Activated CD4-positive, alpha-beta T cell treated with anti-CD3 and anti-CD28 coated beads, Interleukin-2, Interleukin-4, amounts not matched to agents 100 ng/mL and 50 ng/mL, durations not matched to agents 16 hours and 8 hours (primary cell): ENCODE data around the gene ERVH48-1.
"Not testable (repeated sequence)": the region's sequence is repeated elsewhere in the genome, so short reads cannot be mapped to it uniquely, and the experiment has no call there.

Experiments
- DNase-seq: peaks from one replicate; pipeline ENCODE4 v3.0.0-alpha.2; 2020; ENCODE audit warnings: low spot score

Gene ERVH48-1

DNA sequence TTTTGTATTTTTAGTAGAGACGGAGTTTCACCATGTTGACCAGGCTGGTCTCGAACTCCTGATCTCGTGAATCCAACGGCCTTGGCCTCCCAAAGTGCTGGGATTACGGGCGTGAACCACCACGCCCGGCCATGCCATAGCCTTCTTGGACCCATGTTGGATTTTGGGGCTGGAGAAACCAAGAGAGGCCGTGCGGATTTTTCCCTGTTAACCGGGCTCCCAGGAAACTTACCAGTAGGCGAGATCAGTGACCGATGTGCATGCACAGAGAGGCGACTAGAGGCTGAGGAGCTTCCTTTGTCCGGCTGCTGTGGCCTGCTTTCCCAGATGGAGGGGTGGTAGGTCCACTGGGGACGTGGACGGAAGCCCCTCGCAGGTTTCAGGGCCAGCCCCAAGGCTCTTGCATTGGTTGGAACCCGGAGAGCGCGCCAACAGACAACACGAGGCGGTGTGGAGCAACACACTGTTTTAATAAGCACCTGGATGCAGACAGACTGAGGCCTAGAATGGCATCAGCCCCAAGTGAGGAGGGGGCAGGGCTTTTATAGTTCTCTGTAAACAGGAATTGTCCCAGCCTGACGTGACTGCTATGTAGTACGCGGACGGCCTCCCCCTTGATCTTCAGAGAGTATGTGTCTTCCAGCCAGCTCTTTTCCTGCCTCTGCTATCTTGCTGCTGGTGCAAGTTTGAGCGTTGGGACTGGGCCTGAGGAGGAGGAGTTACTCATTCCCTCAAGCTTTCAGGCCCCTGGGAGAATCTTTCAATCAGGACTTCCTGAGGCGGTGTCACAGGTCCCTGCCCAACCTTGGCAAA, at the start of gene ERVH48-1:
Gene ERVH48-1, minus strand, starts transcription at position 517 of the 813 bp plus-strand sequence. CDS start 6,624 bp downstream, outside the sequence.
- no peak for DNase-seq

DNA sequence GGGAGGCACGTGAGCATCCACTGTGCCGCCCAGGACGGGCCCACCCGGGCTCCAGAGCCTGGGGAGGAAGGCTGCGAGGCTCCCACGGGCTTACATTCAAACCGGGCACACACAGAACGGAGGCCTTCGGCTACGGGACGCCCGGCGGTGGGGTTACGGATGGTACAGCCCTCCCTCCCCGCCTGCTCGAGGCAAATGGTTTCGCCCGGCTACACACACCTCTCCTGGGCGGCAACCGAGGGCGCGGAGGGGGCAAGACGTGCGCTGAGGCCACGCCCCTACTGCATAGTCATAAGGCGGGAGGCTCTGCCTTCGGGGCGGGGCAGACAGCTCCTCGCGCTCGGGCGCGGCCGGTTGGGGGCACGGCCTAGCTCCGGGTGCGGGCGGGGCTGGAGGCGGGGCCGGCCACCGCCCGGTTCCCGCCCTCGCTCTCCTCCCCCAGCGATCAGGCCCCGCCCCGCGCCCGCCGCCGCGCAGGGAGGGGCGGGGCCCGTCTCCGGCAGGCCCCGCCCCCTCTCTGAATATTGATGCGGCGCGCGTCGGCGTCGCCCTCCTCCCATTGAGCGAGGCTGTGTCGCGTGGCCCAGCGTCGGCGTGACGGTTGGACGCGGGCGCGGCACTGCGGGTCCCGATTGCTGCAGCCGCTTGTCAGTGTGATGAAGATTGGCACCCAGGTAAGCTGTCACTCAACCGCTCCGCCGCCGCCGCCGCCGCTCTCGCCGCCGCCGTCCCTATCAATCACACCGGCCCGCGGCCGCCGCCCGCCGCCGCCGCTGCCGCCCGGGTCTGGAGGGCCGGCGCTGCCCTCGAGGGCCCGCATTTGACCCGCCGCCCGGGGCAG, 48.8 kb upstream of the ERVH48-1 start, which contains the start of gene PKNOX1:
Gene PKNOX1, plus strand, starts transcription at position 572 of the 841 bp plus-strand sequence. CDS start 29,820 bp downstream, outside the sequence.
- peak; percentile 99 for DNase-seq

DNA sequence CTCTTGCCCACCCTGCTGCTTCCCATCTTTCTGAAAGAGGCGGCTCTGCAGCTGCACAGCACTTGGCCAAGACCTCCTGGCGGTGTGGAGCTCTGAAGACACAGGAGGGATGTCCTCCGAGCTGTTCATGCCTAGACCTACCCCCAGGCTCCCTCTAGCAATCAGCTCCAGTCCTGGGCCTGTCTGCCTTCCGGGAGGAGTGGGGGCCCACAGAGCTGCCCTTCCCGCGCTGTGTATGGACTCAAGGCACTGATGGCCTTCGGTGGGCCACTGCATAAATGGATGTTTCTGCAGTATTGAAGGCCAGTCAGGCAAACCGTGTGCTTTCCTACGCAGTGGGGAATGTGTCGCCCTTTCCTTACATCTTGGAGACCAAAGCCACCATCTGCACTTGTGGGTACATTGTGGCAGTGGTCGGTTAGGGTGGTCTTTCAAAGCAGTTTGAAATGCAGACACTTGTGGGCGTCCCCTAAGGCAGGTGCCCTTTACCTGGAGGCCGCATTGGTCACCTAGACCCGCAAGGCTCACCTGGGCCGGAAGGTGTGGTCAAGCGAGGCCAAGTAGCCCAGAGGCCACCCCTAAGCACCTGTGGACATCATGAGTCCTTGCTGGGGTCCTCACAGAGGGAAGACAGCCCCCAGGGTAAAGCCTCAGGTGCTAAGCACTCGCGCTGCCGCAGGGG, 48.0 kb upstream of the ERVH48-1 start:
- no peak for DNase-seq

GRCh38 chr21:42971897-42972275, 46.5 kb upstream of the ERVH48-1 start:
- no peak for DNase-seq

DNA sequence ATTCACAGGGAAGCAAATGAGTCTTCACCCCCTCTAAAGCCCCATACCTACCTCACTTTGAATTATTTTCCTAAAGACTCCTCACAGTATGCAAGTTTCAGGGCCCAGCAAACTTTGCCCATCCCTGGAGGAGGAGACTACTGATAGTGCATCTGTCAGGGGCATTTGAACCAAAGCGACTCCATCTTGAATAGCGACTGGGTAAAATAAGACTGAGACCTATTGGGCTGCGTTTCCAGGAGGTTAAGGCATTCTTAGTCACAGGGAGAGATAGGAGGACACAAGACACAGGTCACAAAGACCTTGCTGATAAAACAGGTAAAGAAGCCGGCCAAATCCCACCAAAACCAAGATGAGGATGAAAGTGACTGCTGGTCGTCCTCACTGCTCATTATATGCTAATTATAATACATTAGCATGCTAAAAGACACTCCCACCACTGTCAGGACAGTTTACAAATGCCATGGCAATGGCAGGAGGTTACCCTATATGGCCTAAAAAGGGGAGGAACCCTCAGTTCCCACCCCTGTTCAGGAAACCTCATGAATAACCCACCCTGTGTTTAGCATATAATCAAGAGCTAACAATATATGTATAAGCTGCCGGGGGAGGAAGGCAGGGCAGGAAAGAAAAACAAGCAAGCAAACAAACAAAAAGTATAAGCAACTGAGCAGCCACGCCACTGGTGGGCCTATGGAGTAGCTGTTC, 45.7 kb upstream of the ERVH48-1 start:
- DNase-seq: no peak

DNA sequence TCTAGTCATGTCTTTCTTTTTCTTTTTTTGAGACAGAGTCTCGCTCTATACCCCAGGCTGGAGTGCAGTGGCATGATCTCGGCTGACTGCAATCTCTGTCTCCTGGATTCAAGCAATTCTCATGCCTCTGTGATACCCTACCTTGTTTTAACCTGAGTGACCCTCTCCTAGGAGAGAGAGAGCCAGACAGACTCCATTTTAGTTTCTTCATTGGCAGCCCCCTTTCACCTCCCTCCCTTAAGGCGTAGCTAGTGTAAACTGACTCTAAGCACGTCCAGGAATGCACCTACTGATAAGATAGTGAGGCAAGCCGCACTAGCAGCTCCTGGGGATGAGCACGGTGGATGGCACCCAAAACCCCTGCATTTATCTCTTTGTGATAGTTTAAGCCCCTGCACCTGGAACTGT, 43.8 kb upstream of the ERVH48-1 start:
- no peak for DNase-seq

DNA sequence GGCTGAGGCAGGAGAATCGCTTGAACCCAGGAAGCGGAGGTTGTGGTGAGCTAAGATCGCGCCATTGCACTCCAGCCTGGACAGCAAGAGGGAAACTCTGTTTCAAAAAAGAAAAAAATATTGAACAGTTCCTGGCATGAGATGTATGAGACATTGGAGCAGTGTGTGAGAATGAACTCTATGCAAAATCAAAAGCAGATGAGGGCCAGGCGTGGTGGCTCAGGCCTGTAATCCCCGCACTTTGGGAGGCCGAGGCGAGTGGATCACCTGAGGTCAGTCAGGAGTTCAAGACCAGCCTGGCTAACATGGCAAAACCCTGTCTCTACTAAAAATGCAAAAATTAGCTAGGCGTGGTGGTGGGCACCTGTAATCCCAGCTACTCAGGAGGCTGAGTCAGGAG, 42.2 kb upstream of the ERVH48-1 start:
- DNase-seq: not testable (repeated sequence)

GRCh38 chr21:42965211-42965560, 39.8 kb upstream of the ERVH48-1 start:
- no peak for DNase-seq

- DNase-seq: no peak
Observed at GRCh38 chr21:42964546-42965210, 39.2 kb upstream of the ERVH48-1 start.

DNA sequence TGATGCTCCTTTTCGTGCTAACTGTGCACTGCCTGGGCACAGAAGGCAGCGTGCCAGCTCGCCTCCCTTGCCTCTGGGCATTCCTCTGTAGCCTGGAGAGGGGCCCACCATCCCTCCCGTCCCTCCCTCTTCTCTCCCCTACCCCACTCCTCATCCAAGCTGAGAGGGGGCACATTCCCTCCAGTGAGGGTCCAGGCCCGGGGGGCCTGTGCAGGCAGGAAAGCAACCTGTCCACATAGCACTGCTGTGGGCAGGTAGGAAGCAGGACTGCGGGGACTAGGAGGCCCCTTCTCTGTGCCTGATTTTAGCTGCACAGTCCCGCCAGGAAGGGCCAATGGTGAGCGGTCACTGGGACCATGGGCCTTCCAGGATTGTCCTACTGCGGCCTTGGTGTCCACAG, 38.7 kb upstream of the ERVH48-1 start:
- DNase-seq: no peak

GRCh38 chr21:42962380-42963007, 37.1 kb upstream of the ERVH48-1 start:
- no peak for DNase-seq

DNA sequence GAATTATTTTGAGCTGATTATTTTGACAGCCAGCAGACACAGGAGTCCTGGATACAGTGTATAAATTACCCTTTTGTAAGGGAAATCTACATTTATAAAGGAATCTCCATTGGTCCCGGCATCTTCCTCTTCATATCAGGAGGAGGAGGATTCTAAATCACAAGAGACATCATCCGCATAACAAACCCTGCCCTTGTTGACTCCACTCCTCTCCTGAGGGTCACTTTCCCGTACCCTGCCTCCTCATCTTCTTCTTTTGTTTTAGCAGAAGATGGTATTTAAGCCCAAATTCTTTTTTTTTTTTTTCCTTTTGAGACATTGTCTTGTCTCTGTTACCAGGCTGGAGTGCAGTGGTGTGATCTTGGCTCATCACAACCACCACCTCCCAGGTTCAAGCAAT, 34.3 kb upstream of the ERVH48-1 start:
- no peak for DNase-seq

- not testable (repeated sequence) for DNase-seq
Observed at GRCh38 chr21:42958122-42958521, 32.7 kb upstream of the ERVH48-1 start.

DNA sequence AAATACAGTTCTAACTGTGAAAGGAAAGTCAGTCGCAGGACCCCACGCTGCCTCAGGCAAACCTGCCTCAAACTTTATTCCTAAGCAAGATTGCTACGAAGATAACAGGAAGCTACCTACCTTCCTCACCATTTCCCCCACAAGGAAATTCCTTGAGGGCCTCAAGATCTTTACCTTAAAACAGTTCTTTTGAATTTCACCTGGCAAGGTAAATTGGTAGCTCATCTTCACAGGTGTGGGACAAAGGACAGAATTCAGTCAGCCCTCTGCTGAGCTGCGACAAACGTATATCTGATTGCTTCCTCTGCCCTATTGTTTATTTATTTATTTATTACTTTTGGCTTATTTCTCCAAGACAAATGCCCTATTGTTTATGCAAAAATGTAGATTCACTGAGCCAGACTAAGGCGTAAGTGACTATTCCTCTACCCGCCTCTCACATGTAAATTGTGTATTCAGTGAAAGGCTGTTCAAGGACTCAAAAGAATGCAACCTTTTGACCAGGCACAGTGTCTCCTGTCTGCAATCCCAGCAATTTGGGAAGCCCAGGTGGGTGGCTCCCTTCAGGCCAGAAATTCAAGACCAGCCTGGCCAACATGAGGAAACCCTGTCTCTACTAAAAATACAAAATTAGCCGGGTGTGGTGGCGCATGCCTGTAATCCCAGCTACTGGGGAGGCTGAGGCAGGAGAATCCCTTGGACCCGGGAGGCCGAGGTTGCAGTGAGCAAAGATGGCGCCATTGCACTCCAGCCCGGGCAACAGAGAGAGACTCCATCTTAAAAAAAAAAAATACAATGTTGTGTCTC, 31.6 kb upstream of the ERVH48-1 start:
- no peak for DNase-seq

GRCh38 chr21:42951193-42951592, 25.8 kb upstream of the ERVH48-1 start:
- DNase-seq: not testable (repeated sequence)

GRCh38 chr21:42949094-42949755, 23.8 kb upstream of the ERVH48-1 start:
- DNase-seq: peak; percentile 4

GRCh38 chr21:42942244-42942643, 16.8 kb upstream of the ERVH48-1 start:
- no peak for DNase-seq

DNA sequence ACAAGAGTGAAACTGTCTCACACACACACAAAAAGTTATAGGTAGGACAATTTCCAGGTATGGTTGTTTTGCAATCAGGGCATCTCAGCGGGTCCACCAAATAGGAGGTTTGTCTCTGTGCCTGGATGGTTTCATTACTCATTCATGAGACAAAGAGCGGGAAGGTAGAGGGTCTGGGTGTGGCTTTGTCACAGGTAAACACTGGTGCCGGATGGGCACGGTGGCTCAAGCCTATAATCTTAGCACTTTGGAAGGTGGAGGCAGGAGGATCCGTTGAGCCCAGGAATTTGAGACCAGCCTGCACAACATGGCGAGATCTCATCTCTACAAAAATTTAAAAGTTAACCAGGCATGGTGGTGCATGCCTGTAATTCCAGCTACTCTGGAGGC, 16.3 kb upstream of the ERVH48-1 start:
- no peak for DNase-seq
